Thyroid gland (tissue), 4 donors: Measurements from ENCODE around the gene IVL.

Experiments
- CTCF ChIP-seq, 6 experiments: fragments of 200-600 bp in 3 of 6; fragments of 450-650 bp in 3 of 6; sonication (generic) in 3 of 6; IDR thresholded peaks; one replicate each; pipeline ENCODE4 v1.5.1; 2016 to 2019; ENCODE audit warnings: antibody characterized with exemption in 6 of 6, mild to moderate bottlenecking in 2 of 6, inconsistent platforms in 1 of 6, moderate library complexity in 1 of 6
- POLR2A ChIP-seq, 2 donors: fragments of 450-650 bp; IDR thresholded peaks; one replicate each; pipeline ENCODE4 v1.6.1; 2017; ENCODE audit warnings: antibody characterized with exemption in 2 of 2, mild to moderate bottlenecking in 2 of 2, moderate library complexity in 1 of 2

DNA sequence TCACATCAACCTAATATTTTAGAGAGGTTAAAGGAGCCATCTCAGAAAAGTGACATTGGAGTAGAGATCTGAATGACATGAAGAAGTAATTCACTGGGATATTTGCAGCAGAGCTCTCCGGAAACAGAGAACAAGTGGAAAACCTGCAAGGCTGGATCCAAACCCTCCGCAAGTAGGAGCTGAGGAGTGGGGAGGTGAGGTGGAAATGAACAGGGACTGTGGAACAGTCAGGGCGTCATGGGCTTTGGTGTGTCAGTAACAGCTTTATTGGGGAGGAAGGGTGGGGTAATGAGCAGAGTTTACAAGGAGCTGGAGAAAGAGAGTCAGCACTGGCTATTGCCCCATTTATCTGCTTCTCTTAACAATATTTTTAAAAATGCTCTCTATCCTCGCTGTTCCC, 9.3 kb upstream of the IVL start:
- TF ChIP-seq CTCF (IDR thresholded peaks at IDR 0.05) (no peak), POLR2A (IDR thresholded peaks at IDR 0.05) (no peak)
